HEK293 (cell line): ENCODE measurements around the gene PTPRN2.

Experiments used
- CTCF ChIA-PET: fragments of 350-600 bp; formaldehyde crosslinking; extraction: SDS; loops from one replicate; lab custom pipeline; 2021; ENCODE audit warnings: antibody characterized with exemption; lab: Yijun Ruan, JAX
- POLR2A ChIA-PET: fragments of 300-600 bp; formaldehyde crosslinking; extraction: SDS; loops from one replicate; lab custom pipeline; 2020; ENCODE audit warnings: antibody characterized with exemption, inconsistent platforms; lab: Yijun Ruan, JAX
- H3K27ac ChIP-seq: fragments of 200-500 bp; sonication (Bioruptor generic); 2 replicates; pipeline ENCODE4 v1.5.1; 2014; ENCODE audit warnings: low read depth, low read length, control low read depth, inconsistent platforms; ENCODE audit errors: extremely low read depth
- H3K36me3 ChIP-seq, 2 experiments: fragments of 200-500 bp in 1 of 2; sonication (Bioruptor generic) in 1 of 2; 1 replicate in 1 of 2; 2 replicates in 1 of 2; pipeline ENCODE4 v1.5.1; 2014 to 2017; ENCODE audit warnings: inconsistent platforms in 2 of 2, low read length in 2 of 2; ENCODE audit not compliant: control insufficient read depth in 2 of 2, insufficient read depth in 1 of 2
- H3K4me1 ChIP-seq: fragments of 200-500 bp; sonication (Bioruptor generic); 2 replicates; pipeline ENCODE4 v1.5.1; 2014; ENCODE audit warnings: mild to moderate bottlenecking, low read length, inconsistent platforms; ENCODE audit not compliant: control insufficient read depth, insufficient read depth
- H3K4me3 ChIP-seq: 2 replicates; pipeline ENCODE4 v1.5.1; 2011; ENCODE audit warnings: low read depth, mild to moderate bottlenecking, control low read depth, low read length, moderate library complexity
- H3K9me3 ChIP-seq: fragments of 200-500 bp; sonication (Bioruptor generic); 2 replicates; pipeline ENCODE4 v1.5.1; 2014; ENCODE audit warnings: low read depth, low read length, inconsistent platforms; ENCODE audit not compliant: control insufficient read depth, insufficient read depth
- FEZF1 ChIP-seq: fragments of 450-650 bp; formaldehyde crosslinking; IDR thresholded peaks from 2 replicates; pipeline ENCODE4 v1.5.1; 2016; ENCODE audit warnings: missing biosample characterization, missing genetic modification characterization
- GLI4 ChIP-seq: fragments of 450-650 bp; formaldehyde crosslinking; IDR thresholded peaks from 2 replicates; pipeline ENCODE4 v1.5.1; 2016; ENCODE audit warnings: missing biosample characterization, missing genetic modification characterization
- GLIS1 ChIP-seq: fragments of 450-650 bp; formaldehyde crosslinking; IDR thresholded peaks from 2 replicates; pipeline ENCODE4 v1.5.1; 2016; ENCODE audit warnings: missing biosample characterization, missing genetic modification characterization
- HOXC10 ChIP-seq: sonication (generic); formaldehyde crosslinking; IDR thresholded peaks from 2 replicates; pipeline ENCODE4 v1.8.1; 2023; ENCODE audit warnings: mild to moderate bottlenecking, missing genetic modification reagents
- IKZF3 ChIP-seq: fragments of 450-650 bp; IDR thresholded peaks from 2 replicates; pipeline ENCODE4 v1.5.0; 2018; ENCODE audit warnings: missing biosample characterization, mild to moderate bottlenecking, missing genetic modification characterization, moderate library complexity
- KLF1 ChIP-seq: fragments of 450-650 bp; formaldehyde crosslinking; IDR thresholded peaks from 2 replicates; pipeline ENCODE4 v1.5.1; 2016; ENCODE audit warnings: missing biosample characterization, missing genetic modification characterization
- KLF10 ChIP-seq: fragments of 450-650 bp; IDR thresholded peaks from 2 replicates; pipeline ENCODE4 v1.5.1; 2018; ENCODE audit warnings: missing biosample characterization, mild to moderate bottlenecking, missing genetic modification characterization
- SCRT2 ChIP-seq: fragments of 450-650 bp; formaldehyde crosslinking; IDR thresholded peaks from 2 replicates; pipeline ENCODE4 v1.5.1; 2016; ENCODE audit warnings: missing biosample characterization, missing genetic modification characterization
- ZBTB10 ChIP-seq: fragments of 450-650 bp; formaldehyde crosslinking; IDR thresholded peaks from 2 replicates; pipeline ENCODE4 v1.5.1; 2016; ENCODE audit warnings: missing biosample characterization, missing genetic modification characterization
- ZBTB20 ChIP-seq: fragments of 450-650 bp; formaldehyde crosslinking; IDR thresholded peaks from 2 replicates; pipeline ENCODE4 v1.5.1; 2016; ENCODE audit warnings: missing biosample characterization, missing genetic modification characterization
- ZBTB21 ChIP-seq: fragments of 450-650 bp; formaldehyde crosslinking; IDR thresholded peaks from 2 replicates; pipeline ENCODE4 v1.5.1; 2017; ENCODE audit warnings: missing biosample characterization, missing genetic modification characterization
- ZFP3 ChIP-seq: fragments of 450-650 bp; formaldehyde crosslinking; IDR thresholded peaks from 2 replicates; pipeline ENCODE4 v1.5.1; 2016; ENCODE audit warnings: low read depth, missing biosample characterization, missing genetic modification characterization
- ZNF112 ChIP-seq: fragments of 450-650 bp; formaldehyde crosslinking; IDR thresholded peaks from 2 replicates; pipeline ENCODE4 v1.5.0; 2017; ENCODE audit warnings: missing biosample characterization, missing genetic modification characterization
- ZNF133 ChIP-seq: fragments of 450-650 bp; formaldehyde crosslinking; IDR thresholded peaks from 2 replicates; pipeline ENCODE4 v1.5.1; 2016; ENCODE audit warnings: missing biosample characterization, missing genetic modification characterization
- ZNF175 ChIP-seq: fragments of 450-650 bp; formaldehyde crosslinking; IDR thresholded peaks from 2 replicates; pipeline ENCODE4 v1.5.1; 2016; ENCODE audit warnings: missing biosample characterization, missing genetic modification characterization
- ZNF19 ChIP-seq: fragments of 450-650 bp; formaldehyde crosslinking; IDR thresholded peaks from 2 replicates; pipeline ENCODE4; 2016; ENCODE audit warnings: missing biosample characterization, missing genetic modification characterization, low read depth
- ZNF221 ChIP-seq: fragments of 450-650 bp; formaldehyde crosslinking; IDR thresholded peaks from 2 replicates; pipeline ENCODE4 v1.5.1; 2017; ENCODE audit warnings: missing biosample characterization, missing genetic modification characterization, borderline replicate concordance
- ZNF335 ChIP-seq: fragments of 450-650 bp; formaldehyde crosslinking; conservative IDR thresholded peaks from 2 replicates; pipeline ENCODE4 v1.5.1; 2016; ENCODE audit warnings: missing biosample characterization, missing genetic modification characterization
- ZNF391 ChIP-seq: fragments of 450-650 bp; formaldehyde crosslinking; IDR thresholded peaks from 2 replicates; pipeline ENCODE4 v1.5.1; 2016; ENCODE audit warnings: low read depth, missing biosample characterization, missing genetic modification characterization, borderline replicate concordance
- ZNF449 ChIP-seq: fragments of 450-650 bp; formaldehyde crosslinking; IDR thresholded peaks from 2 replicates; pipeline ENCODE4 v1.5.1; 2017; ENCODE audit warnings: missing biosample characterization, mild to moderate bottlenecking, missing genetic modification characterization, moderate library complexity
- ZNF518A ChIP-seq: fragments of 450-650 bp; formaldehyde crosslinking; conservative IDR thresholded peaks from 2 replicates; pipeline ENCODE4 v1.5.1; 2016; ENCODE audit warnings: low read depth, missing biosample characterization, missing genetic modification characterization
- ZNF530 ChIP-seq: fragments of 450-650 bp; formaldehyde crosslinking; IDR thresholded peaks from 2 replicates; pipeline ENCODE4 v1.5.1; 2016; ENCODE audit warnings: low read depth, missing biosample characterization, missing genetic modification characterization
- ZNF561 ChIP-seq: fragments of 450-650 bp; IDR thresholded peaks from 2 replicates; pipeline ENCODE4 v1.5.1; 2018; ENCODE audit warnings: missing biosample characterization, missing genetic modification characterization, borderline replicate concordance
- ZNF580 ChIP-seq: fragments of 450-650 bp; formaldehyde crosslinking; IDR thresholded peaks from 2 replicates; pipeline ENCODE4 v1.5.1; 2016; ENCODE audit warnings: missing biosample characterization, missing genetic modification characterization
- ZNF621 ChIP-seq: fragments of 450-650 bp; formaldehyde crosslinking; IDR thresholded peaks from 2 replicates; pipeline ENCODE4 v1.5.1; 2017; ENCODE audit warnings: missing biosample characterization, missing genetic modification characterization
- ZNF626 ChIP-seq: fragments of 450-650 bp; sonication (Bioruptor Pico); formaldehyde crosslinking; IDR thresholded peaks from 2 replicates; pipeline ENCODE4 v1.5.1; 2018; ENCODE audit warnings: missing biosample characterization, missing genetic modification characterization, inconsistent platforms
- ZNF664 ChIP-seq: fragments of 450-650 bp; formaldehyde crosslinking; IDR thresholded peaks from 2 replicates; pipeline ENCODE4 v1.5.1; 2016; ENCODE audit warnings: missing biosample characterization, missing genetic modification characterization
- ZNF747 ChIP-seq: fragments of 450-650 bp; formaldehyde crosslinking; IDR thresholded peaks from 2 replicates; pipeline ENCODE4 v1.5.1; 2016; ENCODE audit warnings: missing biosample characterization, missing genetic modification characterization
- ZNF791 ChIP-seq: fragments of 450-650 bp; formaldehyde crosslinking; IDR thresholded peaks from 2 replicates; pipeline ENCODE4 v1.5.1; 2016; ENCODE audit warnings: missing biosample characterization, missing genetic modification characterization
- ZNF837 ChIP-seq: fragments of 450-650 bp; formaldehyde crosslinking; IDR thresholded peaks from 2 replicates; pipeline ENCODE4 v1.5.1; 2016; ENCODE audit warnings: missing biosample characterization, missing genetic modification characterization
- ZXDB ChIP-seq: fragments of 450-650 bp; formaldehyde crosslinking; IDR thresholded peaks from 2 replicates; pipeline ENCODE4 v1.5.1; 2016; ENCODE audit warnings: missing biosample characterization, missing genetic modification characterization

Gene PTPRN2

GRCh38 chr7:157594306-157594705 is 993.3 kb downstream of the PTPRN2 start:
- peaks cover 0 to 10% of the 10 kb centered on the region in 2 experiments; a peak in 1 of 3 replicates for H3K36me3 ChIP-seq
- H3K9me3 ChIP-seq, result no peaks in the 10 kb centered on the region
- H3K4me1 ChIP-seq, result no peaks in the 10 kb centered on the region
- POLR2A ChIA-PET, result no interaction called here
- TF ChIP-seq ZNF112, result no peak
- TF ChIP-seq ZNF133 (tag by site-specific recombination), result no peak
- no peak for TF ChIP-seq ZXDB (tag by site-specific recombination)
- no peak for TF ChIP-seq ZBTB21 (tag by site-specific recombination)
- no peak for TF ChIP-seq ZNF175 (tag by site-specific recombination)
- TF ChIP-seq KLF10 (tag by site-specific recombination), result no peak
- TF ChIP-seq ZNF580 (tag by site-specific recombination), result no peak
- no peak for TF ChIP-seq ZNF791 (tag by site-specific recombination)
- TF ChIP-seq KLF1 (tag by site-specific recombination), result no peak
- no peak for TF ChIP-seq HOXC10 (CRISPR knock-in tag)
- no peak for TF ChIP-seq ZFP3 (tag by site-specific recombination)
- no peak for TF ChIP-seq ZNF621
- TF ChIP-seq FEZF1 (tag by site-specific recombination), result no peak
- no peak for TF ChIP-seq ZNF335 (tag by site-specific recombination)
- TF ChIP-seq ZNF626 (tag by site-specific recombination), result no peak
- TF ChIP-seq IKZF3, result no peak
- TF ChIP-seq ZNF837, result no peak
- no peak for TF ChIP-seq ZNF518A
- TF ChIP-seq ZNF747, result no peak
- TF ChIP-seq GLI4, result no peak
- H3K27ac ChIP-seq, result no peak overlapping the region
- CTCF ChIA-PET, result no interaction called here
- H3K4me3 ChIP-seq, result no peak overlapping the region

- TF ChIP-seq ZNF530 (tag by site-specific recombination) (no peak), ZNF221 (no peak), SCRT2 (tag by site-specific recombination) (no peak), ZNF664 (tag by site-specific recombination) (no peak), ZNF561 (tag by site-specific recombination) (no peak), ZNF449 (tag by site-specific recombination) (no peak), ZNF391 (tag by site-specific recombination) (no peak), GLIS1 (no peak), ZNF837 (no peak), ZBTB20 (tag by site-specific recombination) (no peak), ZNF19 (tag by site-specific recombination) (no peak), ZFP3 (tag by site-specific recombination) (no peak), ZBTB10 (no peak)
- TF ChIP-seq, all 188 proteins: peak for 0
- H3K4me3 ChIP-seq, result no peak overlapping the region
- H3K4me1 ChIP-seq, result no peaks in the 10 kb centered on the region
- H3K9me3 ChIP-seq, result no peaks in the 10 kb centered on the region
- peaks cover 0 to 10% of the 10 kb centered on the region in 2 experiments; a peak in 1 of 3 replicates for H3K36me3 ChIP-seq
- POLR2A ChIA-PET, result no interaction called here
- CTCF ChIA-PET, result no interaction called here
- H3K27ac ChIP-seq, result no peak overlapping the region
Measured at GRCh38 chr7:157593541-157593940, 994.1 kb downstream of the PTPRN2 start.
